Mononuclear cell (primary cell): ENCODE measurements around the gene MTCH2. TPM values are rescaled to one million over a fixed set of nuclear protein-coding genes. Genes with fewer than 3 reads are reported as not detected.

Experiments used
- H3K27me3 ChIP-seq: 2 replicates; pipeline ENCODE4 v1.6.0; 2011; ENCODE audit warnings: low read length, control low read depth; ENCODE audit not compliant: insufficient read depth
- H3K4me1 ChIP-seq: 2 replicates; pipeline ENCODE4 v1.5.1; 2011; ENCODE audit warnings: mild to moderate bottlenecking, low read length, control low read depth; ENCODE audit not compliant: insufficient read depth
- H3K4me3 ChIP-seq: 2 replicates; pipeline ENCODE4 v1.5.1; 2011; ENCODE audit warnings: mild to moderate bottlenecking, low read length, moderate library complexity
- H3K9me3 ChIP-seq: 2 replicates; pipeline ENCODE4 v1.5.1; 2011; ENCODE audit warnings: low read depth, mild to moderate bottlenecking, control low read depth, low read length
- total RNA-seq: library from RNA; depleted of rRNA; stranded (reverse); fragments of >200 nt; gene quantifications from one replicate; pipeline ENCODE4 v1.2.3, GENCODE V29; 2012

The MTCH2 gene
- total RNA-seq, 1 donor: 16.7 TPM

DNA sequence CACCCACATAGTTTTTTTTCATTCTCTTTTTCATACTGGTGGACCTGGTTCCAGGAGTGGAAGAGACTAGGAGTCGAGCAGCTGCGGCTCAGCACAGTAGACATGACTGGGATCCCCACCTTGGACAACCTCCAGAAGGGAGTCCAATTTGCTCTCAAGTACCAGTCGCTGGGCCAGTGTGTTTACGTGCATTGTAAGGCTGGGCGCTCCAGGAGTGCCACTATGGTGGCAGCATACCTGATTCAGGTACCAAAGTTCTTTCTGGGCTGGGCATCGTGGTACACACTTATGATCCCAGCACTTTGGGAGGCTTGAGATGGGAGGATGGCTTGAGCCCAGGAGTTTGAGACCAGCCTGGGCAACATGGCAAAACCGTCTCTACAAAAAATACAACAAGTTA lies 72.7 kb downstream of the MTCH2 start:
- no peaks in the 10 kb centered on the region for H3K9me3 ChIP-seq
- no peaks in the 10 kb centered on the region for H3K27me3 ChIP-seq
- no peak overlapping the region for H3K4me3 ChIP-seq
- H3K4me1 ChIP-seq: peaks cover 19% of the 10 kb centered on the region

Other genes with a start within 250 kb of the MTCH2 start
- 13.4 TPM for gene SLC39A13, start 234.0 kb downstream of the MTCH2 start, total RNA-seq
- gene PSMC3, start 216.1 kb downstream of the MTCH2 start, total RNA-seq: 48.7 TPM
- 0.42 TPM for gene RAPSN, start 193.4 kb downstream of the MTCH2 start, total RNA-seq
- 142 TPM for gene CELF1, start 89.4 kb downstream of the MTCH2 start, total RNA-seq
- 57.9 TPM for gene PTPMT1, start 77.0 kb downstream of the MTCH2 start, total RNA-seq
- 43.7 TPM for gene KBTBD4, start 63.6 kb downstream of the MTCH2 start, total RNA-seq
- gene NDUFS3, start 63.5 kb downstream of the MTCH2 start, total RNA-seq: 35.3 TPM
- not detected for gene FAM180B, start 55.9 kb downstream of the MTCH2 start, total RNA-seq
- gene C1QTNF4, start 48.1 kb downstream of the MTCH2 start, total RNA-seq: 0.31 TPM
- 2.1 TPM for gene AGBL2, start 72.8 kb upstream of the MTCH2 start, total RNA-seq
- 453 TPM for gene FNBP4, start 124.8 kb upstream of the MTCH2 start, total RNA-seq
- gene NUP160, start 205.8 kb upstream of the MTCH2 start, total RNA-seq: 33.1 TPM